Breast epithelium (tissue), 4 donors: ENCODE data around the gene ZNF629. TPM values are rescaled to one million over a fixed set of nuclear protein-coding genes. Genes with fewer than 3 reads are reported as not detected.

ENCODE experiments used
- DNase-seq, 2 donors: peaks; one replicate each; pipeline ENCODE4 v3.0.0-alpha.2; 2019; ENCODE audit warnings: low spot score in 2 of 2
- H3K27ac ChIP-seq, 2 donors: fragments of 200-600 bp; sonication (generic) in 1 of 2; one replicate each; pipeline ENCODE4 v1.5.1; 2016 to 2019; ENCODE audit warnings: mild to moderate bottlenecking in 1 of 2
- H3K27me3 ChIP-seq, 2 donors: fragments of 200-600 bp; sonication (generic) in 1 of 2; one replicate each; pipeline versions ENCODE4 v1.5.1 to v1.6.0; 2017 to 2019; ENCODE audit warnings: control low read depth in 1 of 2, mild to moderate bottlenecking in 1 of 2
- H3K36me3 ChIP-seq: fragments of 200-600 bp; one replicate; pipeline ENCODE4 v1.5.1; 2019
- H3K4me1 ChIP-seq, 2 donors: fragments of 200-600 bp; sonication (generic); one replicate each; pipeline ENCODE4 v1.5.1; 2016 to 2019; ENCODE audit warnings: control low read depth in 1 of 2
- H3K4me3 ChIP-seq, 3 donors: fragments of 200-600 bp; sonication (generic); 1 replicate in 2 of 3; 2 replicates in 1 of 3; pipeline ENCODE4 v1.5.1; 2016 to 2019; ENCODE audit warnings: mild to moderate bottlenecking in 3 of 3, moderate library complexity in 2 of 3
- H3K9me3 ChIP-seq, 2 donors: fragments of 200-600 bp; sonication (generic) in 1 of 2; one replicate each; pipeline ENCODE4 v1.5.1; 2016 to 2019; ENCODE audit warnings: control low read depth in 1 of 2
- CTCF ChIP-seq, 3 donors: fragments of 450-650 bp; IDR thresholded peaks; one replicate each; pipeline ENCODE4 v1.5.1; 2016 to 2017; ENCODE audit warnings: antibody characterized with exemption in 3 of 3, mild to moderate bottlenecking in 3 of 3, moderate library complexity in 3 of 3
- POLR2A ChIP-seq: fragments of 450-650 bp; IDR thresholded peaks from one replicate; pipeline ENCODE4 v1.6.1; 2016; ENCODE audit warnings: antibody characterized with exemption, mild to moderate bottlenecking, moderate library complexity
- POLR2AphosphoS5 ChIP-seq, 3 donors: sonication (generic); formaldehyde crosslinking; IDR thresholded peaks; one replicate each; pipeline ENCODE4 v1.6.1; 2017; ENCODE audit warnings: antibody characterized with exemption in 3 of 3
- intact Hi-C: fragments of 100-400 bp; cut with DNase I; formaldehyde crosslinking; loops from one replicate; pipeline ENCODE4 v1.15.1; 2023; ENCODE audit warnings: low total_unique reads
- total RNA-seq, 3 donors: library from RNA; depleted of rRNA; stranded (reverse); fragments of >200 nt; gene quantifications; one replicate each; pipeline ENCODE4 v1.1.0, GENCODE V29; 2016

The ZNF629 gene
- total RNA-seq, 3 donors from 2014 or later = 9.4 to 16.2 (median 10.5) TPM

DNA sequence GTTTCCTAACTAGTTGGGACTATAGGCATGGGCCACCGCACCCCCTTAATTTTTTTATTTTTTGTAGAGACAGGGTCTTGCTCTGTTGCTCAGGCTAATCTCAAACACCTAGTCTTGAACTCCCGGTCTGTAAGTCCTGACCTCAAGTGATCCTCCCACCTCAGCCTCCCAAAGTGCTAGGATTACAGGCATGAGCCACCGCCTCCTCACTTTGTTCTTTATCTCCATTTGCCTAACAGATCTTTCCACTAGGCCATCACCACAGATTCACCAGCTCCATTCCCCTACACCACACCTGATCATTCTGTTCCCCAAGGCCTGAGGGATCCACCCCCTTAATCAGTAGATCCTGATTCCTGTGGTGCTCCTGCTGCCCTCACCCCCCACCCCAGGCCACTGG is 7.6 kb upstream of the ZNF629 start:
- TF ChIP-seq POLR2AphosphoS5 (IDR thresholded peaks at IDR 0.05) = no peak
- no peaks in the 10 kb centered on the region for H3K9me3 ChIP-seq
- no peak overlapping the region for H3K4me3 ChIP-seq
- no peaks in the 10 kb centered on the region for H3K4me1 ChIP-seq
- H3K36me3 ChIP-seq = no peaks in the 10 kb centered on the region
- intact Hi-C loops = loop anchor here (5.0 kb wide), 1 partner anchor 1057 kb away; no protein-coding TSS in a partner anchor
- no peak for DNase-seq
- no peak overlapping the region for H3K27ac ChIP-seq
- H3K27me3 ChIP-seq = no peaks in the 10 kb centered on the region

GRCh38 chr16:30793508-30794069 is 6.6 kb upstream of the ZNF629 start:
- no peaks in the 10 kb centered on the region for H3K36me3 ChIP-seq
- H3K4me3 ChIP-seq = no peak overlapping the region
- H3K27ac ChIP-seq = no peak overlapping the region
- DNase-seq = no peak
- no peaks in the 10 kb centered on the region for H3K9me3 ChIP-seq
- H3K4me1 ChIP-seq = no peaks in the 10 kb centered on the region
- no peaks in the 10 kb centered on the region for H3K27me3 ChIP-seq
- intact Hi-C loops = loop anchor here (5.0 kb wide), 1 partner anchor 1056 kb away; no protein-coding TSS in a partner anchor
- no peak for TF ChIP-seq CTCF (IDR thresholded peaks at IDR 0.05)
- TF ChIP-seq POLR2A = no peak
- TF ChIP-seq POLR2AphosphoS5 (IDR thresholded peaks at IDR 0.05) = no peak

DNA sequence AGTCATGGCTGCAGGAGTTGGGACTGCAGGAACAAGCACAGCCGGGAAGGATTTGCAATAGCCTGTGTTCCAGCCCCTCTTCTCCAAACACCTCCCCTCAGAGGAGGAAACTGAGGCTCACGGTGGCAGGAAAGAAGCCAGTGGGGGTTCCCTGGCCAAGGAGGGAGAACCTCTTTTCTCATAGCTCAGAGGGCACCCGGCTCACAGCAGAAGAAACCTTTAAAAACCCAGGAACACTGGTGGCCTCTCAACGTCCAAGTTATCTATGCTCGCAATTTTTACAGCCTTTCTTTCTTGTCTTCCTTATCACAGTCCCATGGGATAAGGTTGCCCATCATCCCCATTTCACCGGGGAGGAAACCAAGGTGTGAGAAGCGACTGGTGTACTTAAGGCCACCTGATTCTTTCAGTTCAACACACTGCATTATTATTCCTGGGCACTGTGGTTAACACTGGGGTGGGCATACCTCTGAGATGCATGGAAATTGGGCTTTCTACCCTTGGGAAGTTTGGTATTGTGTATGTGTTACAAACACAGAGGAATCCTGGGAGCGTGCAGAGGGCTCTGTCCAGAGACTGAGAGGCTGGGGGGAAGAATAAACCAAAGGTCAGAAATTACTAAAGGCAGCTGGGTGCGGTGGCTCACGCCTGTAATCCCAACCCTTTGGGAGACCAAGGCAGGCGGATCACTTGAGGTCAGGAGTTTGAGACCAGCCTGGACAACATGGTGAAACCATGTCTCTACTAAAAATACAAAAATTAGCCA is 791 bp upstream of the ZNF629 start:
- peaks cover 0 to 6% of the 10 kb centered on the region in 2 donors for H3K4me1 ChIP-seq
- TF ChIP-seq POLR2AphosphoS5 (IDR thresholded peaks at IDR 0.05) (no peak), POLR2A (no peak), CTCF (IDR thresholded peaks at IDR 0.05) (no peak)
- H3K27me3 ChIP-seq = no peaks in the 10 kb centered on the region
- intact Hi-C loops = no loop called here
- H3K4me3 ChIP-seq = peak overlapping the region; percentile 93 to 97 (median 96)
- no peak for DNase-seq
- peaks cover 10% of the 10 kb centered on the region for H3K36me3 ChIP-seq
- H3K27ac ChIP-seq = peak overlapping the region; percentile 91
- no peaks in the 10 kb centered on the region for H3K9me3 ChIP-seq

- Histone ChIP-seq H3K27ac (peak overlapping the region; percentile 91), H3K9me3 (no peaks in the 10 kb centered on the region), H3K27me3 (no peaks in the 10 kb centered on the region), H3K4me3 (peak overlapping the region; percentile 93 to 97 (median 96)), H3K4me1 (peaks cover 0 to 6% of the 10 kb centered on the region in 2 donors), H3K36me3 (peaks cover 11% of the 10 kb centered on the region)
- no peak for TF ChIP-seq CTCF (IDR thresholded peaks at IDR 0.05)
- TF ChIP-seq POLR2AphosphoS5 (IDR thresholded peaks at IDR 0.05) = no peak
- no peak for TF ChIP-seq POLR2A
- DNase-seq = no peak
- intact Hi-C loops = no loop called here
These were observed 680 bp downstream of the ZNF629 start for GRCh38 chr16:30786115-30786935.

DNA sequence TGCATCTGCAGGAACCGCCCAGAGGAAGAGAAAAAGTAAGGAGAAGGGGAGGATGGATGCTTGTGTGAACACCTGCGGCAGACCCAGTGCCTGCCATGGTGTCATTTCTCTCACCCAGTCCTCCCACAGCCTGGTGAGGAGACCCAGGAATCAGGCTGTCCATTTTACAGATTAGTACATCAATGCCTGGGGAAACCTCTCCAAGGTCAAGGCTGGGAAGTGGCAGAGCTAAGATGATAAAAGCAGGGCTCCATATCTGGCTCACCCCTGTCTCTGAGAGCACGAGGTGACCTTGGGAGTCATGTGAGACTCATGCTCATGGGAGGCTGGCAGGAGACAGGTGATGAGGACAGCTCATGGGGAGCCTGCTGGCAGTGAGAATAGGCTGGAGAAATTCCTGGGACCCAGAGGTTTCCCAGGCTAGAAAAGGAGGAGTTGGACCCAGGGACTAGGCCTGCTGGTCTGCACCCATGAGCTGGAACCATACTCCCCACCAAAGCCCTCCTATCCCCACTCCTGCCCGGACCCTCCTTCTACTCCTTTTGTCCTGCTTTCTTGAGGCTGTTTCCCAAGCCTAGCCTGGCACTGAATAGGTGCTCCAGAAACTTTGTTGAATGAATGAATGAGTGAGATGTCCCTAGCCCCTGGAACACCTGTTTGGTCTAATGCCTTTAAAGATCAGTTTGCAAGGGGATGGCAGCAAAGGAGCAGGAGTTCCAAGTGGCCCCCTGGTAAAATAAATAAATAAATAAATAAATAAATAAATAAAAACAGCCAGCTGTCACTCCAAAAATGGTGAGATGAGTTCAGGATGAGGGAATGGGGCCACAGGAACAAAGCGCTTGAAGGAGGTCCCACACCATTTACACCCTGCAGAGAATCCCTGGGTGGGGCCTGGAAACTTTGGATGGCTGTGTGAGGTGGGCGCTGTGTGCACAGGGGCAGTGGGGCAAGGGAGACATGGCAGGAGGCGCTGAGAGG is 1.6 kb downstream of the ZNF629 start:
- Histone ChIP-seq H3K27ac (peak overlapping the region in 1 of 2 donors; percentile 91), H3K27me3 (no peaks in the 10 kb centered on the region)
- intact Hi-C loops = no loop called here

More for the DNA sequence above, 1.6 kb downstream of the ZNF629 start:
- no peaks in the 10 kb centered on the region for H3K9me3 ChIP-seq
- no peak for DNase-seq
- peak overlapping the region; percentile 93 to 97 (median 96) for H3K4me3 ChIP-seq
- TF ChIP-seq CTCF (IDR thresholded peaks at IDR 0.05) (no peak), POLR2A (no peak), POLR2AphosphoS5 (IDR thresholded peaks at IDR 0.05) (no peak)
- H3K36me3 ChIP-seq = peaks cover 11% of the 10 kb centered on the region
- peaks cover 0 to 6% of the 10 kb centered on the region in 2 donors for H3K4me1 ChIP-seq
